RPMI8226 (cell line): ENCODE results near the gene ASCC1.
"Not testable (repeated sequence)": the region's sequence is repeated elsewhere in the genome, so short reads cannot be mapped to it uniquely, and the experiment has no call there.

Source experiments
- DNase-seq: peaks from one replicate; pipeline ENCODE4 v3.0.0-alpha.2; 2015

The ASCC1 gene

GRCh38 chr10:72167118-72167517 is 49.0 kb downstream of the ASCC1 start:
- no peak for DNase-seq

GRCh38 chr10:72164617-72165016 is 51.5 kb downstream of the ASCC1 start:
- DNase-seq: no peak

GRCh38 chr10:72162978-72163377 is 53.1 kb downstream of the ASCC1 start:
- peak; percentile 2 for DNase-seq

GRCh38 chr10:72158176-72158575 is 57.9 kb downstream of the ASCC1 start:
- DNase-seq: no peak

- no peak for DNase-seq
These were observed 59.9 kb downstream of the ASCC1 start for GRCh38 chr10:72156223-72156622.

- DNase-seq: no peak
These were observed 63.8 kb downstream of the ASCC1 start for GRCh38 chr10:72152286-72152685.

GRCh38 chr10:72150746-72151478 is 65.2 kb downstream of the ASCC1 start:
- DNase-seq: not testable (repeated sequence)

- not testable (repeated sequence) for DNase-seq
These were observed 68.8 kb downstream of the ASCC1 start for GRCh38 chr10:72147324-72147584.

GRCh38 chr10:72146559-72147323 is 69.3 kb downstream of the ASCC1 start:
- no peak for DNase-seq

GRCh38 chr10:72146071-72146470 is 70.0 kb downstream of the ASCC1 start:
- DNase-seq: no peak

GRCh38 chr10:72145657-72146056 is 70.4 kb downstream of the ASCC1 start:
- DNase-seq: no peak

- DNase-seq: no peak
These were observed 75.2 kb downstream of the ASCC1 start for GRCh38 chr10:72140850-72141249.

GRCh38 chr10:72140174-72140573 is 75.9 kb downstream of the ASCC1 start:
- DNase-seq: no peak

- DNase-seq: no peak
These were observed 78.5 kb downstream of the ASCC1 start for GRCh38 chr10:72137583-72137982.

GRCh38 chr10:72136225-72136624 is 79.9 kb downstream of the ASCC1 start:
- not testable (repeated sequence) for DNase-seq

- DNase-seq: no peak
These were observed 81.0 kb downstream of the ASCC1 start for GRCh38 chr10:72134785-72135767.

GRCh38 chr10:72133517-72133916 is 82.6 kb downstream of the ASCC1 start:
- DNase-seq: no peak

- no peak for DNase-seq
These were observed 83.2 kb downstream of the ASCC1 start for GRCh38 chr10:72132854-72133253.

- DNase-seq: no peak
These were observed 88.5 kb downstream of the ASCC1 start for GRCh38 chr10:72127571-72127970.

- DNase-seq: no peak
These were observed 89.2 kb downstream of the ASCC1 start for GRCh38 chr10:72126872-72127232.

GRCh38 chr10:72126184-72126871 is 89.7 kb downstream of the ASCC1 start:
- DNase-seq: peak; percentile 3

GRCh38 chr10:72124989-72125388 is 91.1 kb downstream of the ASCC1 start:
- DNase-seq: no peak

GRCh38 chr10:72124381-72124780 is 91.7 kb downstream of the ASCC1 start:
- no peak for DNase-seq
